Measurements from ENCODE around the gene MYCT1. TPM values are rescaled to one million over a fixed set of nuclear protein-coding genes. Genes with fewer than 3 reads are reported as not detected.

The MYCT1 gene
- total RNA-seq, 1 donor, result 0.36 TPM

DNA sequence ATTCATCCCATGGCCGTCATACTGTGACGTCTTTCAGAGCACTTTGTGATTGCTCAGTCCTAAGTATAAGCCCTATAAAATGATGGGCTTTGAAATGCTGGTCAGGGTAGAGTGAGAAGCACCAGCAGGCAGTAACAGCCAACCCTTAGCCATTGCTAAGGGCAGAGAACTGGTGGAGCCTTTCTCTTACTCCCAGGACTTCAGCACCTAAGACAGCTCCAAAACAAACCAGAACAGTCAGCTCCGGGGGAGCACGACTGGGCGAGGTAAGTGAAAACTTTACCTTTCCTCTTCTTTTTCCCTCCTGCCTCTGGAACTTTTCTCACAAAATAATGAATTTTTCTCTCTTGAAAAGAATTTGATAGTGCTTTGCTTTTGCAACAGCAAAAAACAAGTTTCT, 53.0 kb downstream of the MYCT1 start, which contains the start of gene VIP:
TSS of gene VIP (plus strand) at position 104 of the 400 bp plus-strand sequence. CDS start 1,381 bp downstream, outside the sequence.
- H3K27me3 ChIP-seq (ENCODE audit: insufficient read depth, low read length), result no peaks in the 10 kb centered on the region
- no peaks in the 10 kb centered on the region for H3K79me2 ChIP-seq (ENCODE audit: insufficient read depth, low read length)
- no peaks in the 10 kb centered on the region for H3K36me3 ChIP-seq (ENCODE audit: insufficient read depth, low read length)
- no peak within 1 kb of the TSS for H2AFZ ChIP-seq (ENCODE audit: low read length)
- no peak within 1 kb of the TSS for H3K27ac ChIP-seq (ENCODE audit: low read depth, low read length)
- no peaks in the 10 kb centered on the region for H3K4me1 ChIP-seq (ENCODE audit: insufficient read depth, low read length)
- H4K20me1 ChIP-seq (ENCODE audit: insufficient read depth, low read length), result no peaks in the 10 kb centered on the region
- H3K4me3 ChIP-seq (ENCODE audit: insufficient read depth, low read length), result no peak within 1 kb of the TSS
- H3K4me2 ChIP-seq (ENCODE audit: insufficient read depth, low read length), result no peak within 1 kb of the TSS
- no peaks in the 10 kb centered on the region for H3K9me3 ChIP-seq (ENCODE audit: low read depth, low read length)
- no peak for DNase-seq (ENCODE audit: insufficient read length, low spot score, missing footprints)
- TF ChIP-seq, protein P1, sequence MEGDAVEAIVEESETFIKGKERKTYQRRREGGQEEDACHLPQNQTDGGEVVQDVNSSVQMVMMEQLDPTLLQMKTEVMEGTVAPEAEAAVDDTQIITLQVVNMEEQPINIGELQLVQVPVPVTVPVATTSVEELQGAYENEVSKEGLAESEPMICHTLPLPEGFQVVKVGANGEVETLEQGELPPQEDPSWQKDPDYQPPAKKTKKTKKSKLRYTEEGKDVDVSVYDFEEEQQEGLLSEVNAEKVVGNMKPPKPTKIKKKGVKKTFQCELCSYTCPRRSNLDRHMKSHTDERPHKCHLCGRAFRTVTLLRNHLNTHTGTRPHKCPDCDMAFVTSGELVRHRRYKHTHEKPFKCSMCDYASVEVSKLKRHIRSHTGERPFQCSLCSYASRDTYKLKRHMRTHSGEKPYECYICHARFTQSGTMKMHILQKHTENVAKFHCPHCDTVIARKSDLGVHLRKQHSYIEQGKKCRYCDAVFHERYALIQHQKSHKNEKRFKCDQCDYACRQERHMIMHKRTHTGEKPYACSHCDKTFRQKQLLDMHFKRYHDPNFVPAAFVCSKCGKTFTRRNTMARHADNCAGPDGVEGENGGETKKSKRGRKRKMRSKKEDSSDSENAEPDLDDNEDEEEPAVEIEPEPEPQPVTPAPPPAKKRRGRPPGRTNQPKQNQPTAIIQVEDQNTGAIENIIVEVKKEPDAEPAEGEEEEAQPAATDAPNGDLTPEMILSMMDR (IDR thresholded peaks at IDR 0.05; ENCODE audit: extremely low read depth, low read depth, low read length), result no peak

DNA sequence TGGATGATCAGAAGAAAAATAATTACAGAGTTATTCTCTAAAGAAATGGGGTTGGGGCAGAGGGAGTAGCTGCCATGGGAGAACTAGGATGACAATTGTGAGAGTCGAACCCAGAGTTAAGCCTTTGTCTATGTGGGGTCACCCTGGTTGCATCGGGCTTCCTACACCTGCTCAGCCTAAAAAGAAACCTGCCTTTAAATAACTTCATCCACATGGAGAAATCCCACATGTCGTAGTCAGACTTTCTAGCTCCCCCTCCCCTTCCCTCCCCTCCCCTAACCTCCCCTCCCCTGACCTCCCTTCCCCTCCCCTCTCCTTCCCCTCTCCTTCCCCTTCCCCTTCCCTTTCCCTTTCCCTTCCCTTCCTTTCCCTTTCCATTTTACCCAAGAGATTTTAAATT, 67.6 kb downstream of the MYCT1 start:
- H2AFZ ChIP-seq (ENCODE audit: low read length), result no peak overlapping the region
- no peaks in the 10 kb centered on the region for H3K27me3 ChIP-seq (ENCODE audit: insufficient read depth, low read length)
- no peak overlapping the region for H3K27ac ChIP-seq (ENCODE audit: low read depth, low read length)
- TF ChIP-seq, protein P1 (IDR thresholded peaks at IDR 0.05; ENCODE audit: extremely low read depth, low read depth, low read length), result no peak
- DNase-seq (ENCODE audit: insufficient read length, low spot score, missing footprints), result no peak
- no peaks in the 10 kb centered on the region for H3K4me1 ChIP-seq (ENCODE audit: insufficient read depth, low read length)
- H3K9me3 ChIP-seq (ENCODE audit: low read depth, low read length), result no peaks in the 10 kb centered on the region
- H3K79me2 ChIP-seq (ENCODE audit: insufficient read depth, low read length), result no peaks in the 10 kb centered on the region
- H3K4me3 ChIP-seq (ENCODE audit: insufficient read depth, low read length), result no peak overlapping the region
- H4K20me1 ChIP-seq (ENCODE audit: insufficient read depth, low read length), result no peaks in the 10 kb centered on the region
- no peaks in the 10 kb centered on the region for H3K36me3 ChIP-seq (ENCODE audit: insufficient read depth, low read length)
- H3K4me2 ChIP-seq (ENCODE audit: insufficient read depth, low read length), result no peak overlapping the region

DNA sequence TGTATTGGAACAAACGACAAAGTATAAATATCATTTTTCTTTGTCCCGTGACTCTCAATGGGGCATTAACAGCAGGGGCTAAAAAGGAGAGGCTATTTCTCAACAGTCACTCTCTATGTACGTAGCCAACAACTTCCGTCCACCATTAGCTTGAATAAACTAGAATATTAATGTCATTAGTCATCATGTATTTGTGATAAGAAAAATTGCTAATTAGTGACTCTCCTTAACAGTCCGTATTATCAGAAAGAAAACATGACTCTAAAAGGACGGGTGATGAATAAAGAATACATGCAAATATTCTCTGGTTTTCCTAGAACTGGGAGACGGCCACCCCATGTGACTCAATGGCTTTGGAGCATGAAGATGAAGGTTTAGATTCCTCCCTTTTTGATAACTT, 71.5 kb downstream of the MYCT1 start:
- Histone ChIP-seq H3K27ac (ENCODE audit: low read depth, low read length) (no peak overlapping the region), H3K4me2 (ENCODE audit: insufficient read depth, low read length) (no peak overlapping the region), H3K27me3 (ENCODE audit: insufficient read depth, low read length) (no peaks in the 10 kb centered on the region), H3K9me3 (ENCODE audit: low read depth, low read length) (no peaks in the 10 kb centered on the region), H3K79me2 (ENCODE audit: insufficient read depth, low read length) (no peaks in the 10 kb centered on the region), H3K4me1 (ENCODE audit: insufficient read depth, low read length) (no peaks in the 10 kb centered on the region), H4K20me1 (ENCODE audit: insufficient read depth, low read length) (no peaks in the 10 kb centered on the region), H3K36me3 (ENCODE audit: insufficient read depth, low read length) (no peaks in the 10 kb centered on the region), H2AFZ (ENCODE audit: low read length) (no peak overlapping the region), H3K4me3 (ENCODE audit: insufficient read depth, low read length) (no peak overlapping the region)
- TF ChIP-seq, protein P1 (IDR thresholded peaks at IDR 0.05; ENCODE audit: extremely low read depth, low read depth, low read length), result no peak
- no peak for DNase-seq (ENCODE audit: insufficient read length, low spot score, missing footprints)

DNA sequence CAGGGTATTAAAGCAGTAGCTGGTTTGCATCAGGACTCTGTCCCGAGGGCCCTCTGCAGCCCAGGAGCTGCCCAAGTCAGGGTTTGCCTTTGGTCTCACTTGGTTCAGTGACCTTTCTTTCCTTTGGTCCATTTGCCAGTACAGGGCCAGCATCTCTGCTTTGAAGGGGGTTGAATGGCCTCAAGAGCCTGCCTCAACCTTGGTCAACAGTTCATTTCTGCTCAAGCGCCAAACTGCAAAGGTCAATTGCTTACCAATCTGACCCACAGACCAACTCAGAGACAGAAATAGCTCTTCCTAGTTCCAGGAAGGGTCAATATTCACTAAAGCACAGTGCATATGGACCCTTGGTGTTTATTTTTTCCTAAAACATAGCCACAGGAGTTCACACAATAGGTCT, 72.3 kb downstream of the MYCT1 start:
- Histone ChIP-seq H3K36me3 (ENCODE audit: insufficient read depth, low read length) (no peaks in the 10 kb centered on the region), H2AFZ (ENCODE audit: low read length) (no peak overlapping the region), H3K27me3 (ENCODE audit: insufficient read depth, low read length) (no peaks in the 10 kb centered on the region), H4K20me1 (ENCODE audit: insufficient read depth, low read length) (no peaks in the 10 kb centered on the region), H3K79me2 (ENCODE audit: insufficient read depth, low read length) (no peaks in the 10 kb centered on the region), H3K27ac (ENCODE audit: low read depth, low read length) (no peak overlapping the region), H3K9me3 (ENCODE audit: low read depth, low read length) (no peaks in the 10 kb centered on the region), H3K4me3 (ENCODE audit: insufficient read depth, low read length) (no peak overlapping the region), H3K4me1 (ENCODE audit: insufficient read depth, low read length) (no peaks in the 10 kb centered on the region), H3K4me2 (ENCODE audit: insufficient read depth, low read length) (no peak overlapping the region)
- TF ChIP-seq, protein P1 (IDR thresholded peaks at IDR 0.05; ENCODE audit: extremely low read depth, low read depth, low read length), result no peak
- DNase-seq (ENCODE audit: insufficient read length, low spot score, missing footprints), result no peak

Measured in osteoblast (primary cell).